GM12864 (cell line): ENCODE data around the gene PMEPA1.

ENCODE experiments used
- DNase-seq: peaks from one replicate; pipeline ENCODE4 v3.0.0-alpha.2; 2011; ENCODE audit warnings: low read depth
- H3K4me3 ChIP-seq: 2 replicates; pipeline ENCODE4 v1.5.1; 2011; ENCODE audit warnings: mild to moderate bottlenecking, low read depth, low read length, control low read depth
- CTCF ChIP-seq: IDR thresholded peaks from 2 replicates; pipeline ENCODE4 v1.5.1; 2011; ENCODE audit warnings: low read depth, mild to moderate bottlenecking, moderate library complexity, low read length, control low read depth, inconsistent platforms; ENCODE audit errors: missing control alignments

PMEPA1 gene

GRCh38 chr20:57746832-57747404, 37.1 kb upstream of the PMEPA1 start:
- no peak overlapping the region for H3K4me3 ChIP-seq
- no peak for TF ChIP-seq CTCF
- DNase-seq: no peak

GRCh38 chr20:57746201-57746600, 36.4 kb upstream of the PMEPA1 start:
- no peak for TF ChIP-seq CTCF
- no peak for DNase-seq

GRCh38 chr20:57744206-57744605, 34.4 kb upstream of the PMEPA1 start:
- no peak overlapping the region for H3K4me3 ChIP-seq
- DNase-seq: no peak
- TF ChIP-seq CTCF: no peak

More at GRCh38 chr20:57746201-57746600, 36.4 kb upstream of the PMEPA1 start:
- no peak overlapping the region for H3K4me3 ChIP-seq

- no peak overlapping the region for H3K4me3 ChIP-seq
- TF ChIP-seq CTCF: no peak
- no peak for DNase-seq
These were observed 33.8 kb upstream of the PMEPA1 start for GRCh38 chr20:57743450-57744095.

- DNase-seq: no peak
- H3K4me3 ChIP-seq: no peak overlapping the region
- TF ChIP-seq CTCF: no peak
These were observed 32.8 kb upstream of the PMEPA1 start for GRCh38 chr20:57742507-57743181.

- no peak for DNase-seq
- TF ChIP-seq CTCF: no peak
- H3K4me3 ChIP-seq: no peak overlapping the region
These were observed 28.7 kb upstream of the PMEPA1 start for GRCh38 chr20:57738484-57738883.
